Measurements from ENCODE around the gene ID3. TPM values are rescaled to one million over a fixed set of nuclear protein-coding genes. Genes with fewer than 3 reads are reported as not detected.
"Not testable (repeated sequence)": the region's sequence is repeated elsewhere in the genome, so short reads cannot be mapped to it uniquely, and the experiment has no call there.

The ID3 gene
- total RNA-seq, 1 donor from 2014 or later = 23.5 TPM

DNA sequence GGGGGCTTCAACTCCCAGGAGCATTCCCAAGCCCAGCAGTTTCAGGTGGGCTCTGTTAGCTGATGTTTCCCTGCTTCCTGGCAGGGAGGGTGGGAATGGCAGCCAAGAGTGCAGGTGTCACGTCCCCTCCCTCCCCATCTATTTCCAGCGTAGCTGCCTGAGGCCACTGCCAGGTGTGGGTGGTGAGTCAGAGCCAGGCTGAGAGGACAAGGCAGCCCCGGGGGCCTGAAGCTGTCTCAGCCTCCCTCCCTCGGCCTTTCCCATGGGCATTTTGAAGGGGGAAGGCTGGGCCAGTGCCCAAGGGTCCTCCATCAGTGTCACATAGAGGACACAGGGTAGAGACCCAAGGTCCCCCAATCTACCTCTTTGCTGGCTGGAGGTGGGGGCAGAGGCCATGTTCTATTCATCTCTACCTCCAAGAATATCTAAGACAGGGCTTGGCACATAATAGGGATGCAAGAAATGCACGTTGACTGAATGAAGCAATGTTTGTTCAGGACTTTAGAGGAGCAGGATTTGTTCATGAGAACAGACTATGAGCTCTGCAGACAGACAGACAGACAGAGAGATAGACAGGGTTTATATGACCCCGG lies 34.4 kb upstream of the ID3 start:
- H3K9me3 Mint-ChIP-seq = peaks cover 5% of the 10 kb centered on the region
- intact Hi-C loops (cut with micrococcal nuclease) = no loop called here
- H3K36me3 Mint-ChIP-seq (ENCODE audit: low read depth) = no peaks in the 10 kb centered on the region
- no peak overlapping the region for H3K4me3 Mint-ChIP-seq
- peak overlapping the region; percentile 61 for H3K27ac Mint-ChIP-seq
- no peak for DNase-seq
- H3K4me1 Mint-ChIP-seq = peaks cover 66% of the 10 kb centered on the region
- H3K27me3 Mint-ChIP-seq = no peaks in the 10 kb centered on the region

GRCh38 chr1:23593042-23593521 lies 33.8 kb upstream of the ID3 start:
- no peak overlapping the region for H3K4me3 Mint-ChIP-seq
- peaks cover 5% of the 10 kb centered on the region for H3K9me3 Mint-ChIP-seq
- intact Hi-C loops (cut with micrococcal nuclease) = no loop called here
- H3K27me3 Mint-ChIP-seq = no peaks in the 10 kb centered on the region
- DNase-seq = no peak
- H3K27ac Mint-ChIP-seq = peak overlapping the region; percentile 90
- H3K4me1 Mint-ChIP-seq = peaks cover 69% of the 10 kb centered on the region
- no peaks in the 10 kb centered on the region for H3K36me3 Mint-ChIP-seq (ENCODE audit: low read depth)

DNA sequence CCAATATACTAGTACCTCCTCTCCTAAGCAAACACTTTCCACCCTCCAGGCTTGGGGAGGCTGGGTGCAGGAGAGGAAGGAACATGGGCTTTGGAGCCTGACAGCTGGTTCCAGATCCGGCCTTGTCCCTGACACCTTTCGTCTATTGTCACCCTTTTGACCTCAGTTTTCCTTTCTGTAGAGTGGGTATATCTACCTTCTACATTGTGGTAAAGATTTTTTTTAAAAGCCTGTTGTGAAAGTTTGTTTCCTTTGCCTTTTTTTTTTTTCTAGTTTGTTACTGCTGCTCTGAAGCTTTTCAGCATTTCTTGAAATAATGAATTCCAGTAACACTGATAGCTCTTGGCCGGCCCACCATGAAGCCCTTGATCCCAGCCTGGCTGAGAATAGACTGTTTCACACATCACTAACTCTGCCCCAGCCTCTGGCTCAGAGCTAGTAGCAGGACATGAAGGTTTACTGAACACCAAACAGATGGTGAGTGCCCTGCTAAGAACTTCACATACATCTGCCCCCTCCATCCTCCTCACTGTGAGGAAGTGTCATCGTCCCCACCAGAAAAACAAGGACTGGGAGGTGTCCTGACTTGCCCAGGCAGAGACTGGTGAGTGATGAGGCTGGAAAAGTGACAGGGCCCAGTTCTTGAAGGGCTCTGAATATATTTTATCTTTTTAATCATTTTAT lies 33.0 kb upstream of the ID3 start:
- DNase-seq = peak; percentile 65
- Mint-ChIP-seq H3K27me3 (no peaks in the 10 kb centered on the region), H3K9me3 (peaks cover 5% of the 10 kb centered on the region), H3K36me3 (ENCODE audit: low read depth) (no peaks in the 10 kb centered on the region), H3K4me1 (peaks cover 63% of the 10 kb centered on the region), H3K27ac (peak overlapping the region; percentile 90), H3K4me3 (peak overlapping the region; percentile 72)
- intact Hi-C loops (cut with micrococcal nuclease) = no loop called here

DNA sequence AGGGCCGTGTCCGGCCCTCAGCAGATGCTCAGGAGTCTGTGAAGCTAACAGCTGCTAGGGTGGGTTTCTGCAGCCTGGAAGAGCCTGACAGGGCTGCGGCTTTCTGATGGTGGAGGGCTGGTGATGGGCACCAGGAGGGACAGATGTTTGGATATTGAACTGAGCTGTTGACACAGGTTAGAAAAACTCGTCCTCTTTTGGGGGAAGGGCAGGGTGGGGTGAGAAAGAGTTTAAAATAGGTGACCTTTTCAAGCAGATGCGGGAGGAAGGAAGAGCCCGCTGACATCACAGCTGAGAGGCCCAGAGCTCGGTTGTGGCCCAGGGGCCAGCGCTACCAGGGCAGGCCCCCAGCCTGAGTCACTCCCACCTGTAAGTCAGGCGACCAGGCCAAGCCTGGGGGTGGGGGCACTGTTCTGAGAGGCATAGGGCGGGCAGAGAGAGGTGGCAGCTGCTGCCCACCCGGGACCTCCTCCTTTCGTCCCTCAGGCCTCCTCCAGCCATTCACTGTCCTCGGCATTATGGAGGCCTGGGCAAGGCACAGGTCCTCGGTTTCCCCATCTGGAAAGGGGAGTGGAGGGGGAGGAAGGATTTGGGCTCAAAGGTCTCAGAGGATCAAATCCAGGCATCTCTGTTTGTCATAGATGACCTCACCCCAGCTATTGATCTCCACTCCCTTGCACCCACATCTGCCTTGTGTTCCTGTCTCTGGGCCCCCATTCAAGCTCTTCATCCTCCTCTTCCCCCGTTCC lies 32.3 kb upstream of the ID3 start:
- DNase-seq = peak; percentile 74
- Mint-ChIP-seq H3K27ac (peak overlapping the region; percentile 90), H3K4me1 (peaks cover 58% of the 10 kb centered on the region), H3K27me3 (no peaks in the 10 kb centered on the region), H3K36me3 (ENCODE audit: low read depth) (no peaks in the 10 kb centered on the region), H3K9me3 (peaks cover 3% of the 10 kb centered on the region), H3K4me3 (peak overlapping the region; percentile 72)
- intact Hi-C loops (cut with micrococcal nuclease) = loop anchor here (2.0 kb wide), 2 partner anchors 27 to 31 kb away; no protein-coding TSS in a partner anchor

DNA sequence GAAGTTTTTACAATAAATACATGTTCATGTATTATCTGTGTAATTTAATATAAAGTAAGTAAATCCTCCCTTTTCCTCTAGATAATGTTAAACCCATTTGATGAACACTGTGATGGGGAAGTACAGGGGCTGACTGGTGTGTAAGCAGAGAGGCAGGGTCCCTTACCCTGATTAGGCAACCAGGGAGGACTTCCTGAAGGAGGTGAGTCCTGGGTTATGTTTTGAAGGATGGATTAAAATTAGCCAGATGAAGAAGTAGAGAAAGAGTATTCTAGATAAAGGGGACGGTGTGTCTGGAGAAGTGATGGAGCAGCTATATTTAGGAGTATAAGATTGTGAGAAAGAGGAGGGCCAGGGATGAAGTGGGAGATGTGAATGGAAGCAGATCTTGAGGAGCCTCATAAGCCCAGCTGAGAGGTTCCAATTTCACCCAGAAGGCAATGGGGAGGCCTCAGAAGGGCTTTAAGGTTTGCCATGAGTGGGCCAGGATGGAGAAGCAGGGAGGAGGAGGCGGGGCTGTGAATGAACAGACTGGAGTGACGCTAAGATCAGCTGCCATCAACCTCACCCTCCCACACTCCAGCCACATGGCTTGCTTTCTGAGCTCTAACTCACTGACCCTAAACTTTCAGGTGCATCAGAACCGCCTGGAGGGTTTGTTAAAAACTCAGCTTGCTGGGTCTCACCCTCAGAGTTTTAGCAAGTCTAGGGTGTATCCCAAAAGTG lies 30.9 kb upstream of the ID3 start:
- Mint-ChIP-seq H3K4me3 (peak overlapping the region; percentile 69), H3K36me3 (ENCODE audit: low read depth) (no peaks in the 10 kb centered on the region), H3K4me1 (peaks cover 58% of the 10 kb centered on the region), H3K27me3 (no peaks in the 10 kb centered on the region), H3K9me3 (no peaks in the 10 kb centered on the region), H3K27ac (peak overlapping the region; percentile 90)
- no peak for DNase-seq
- intact Hi-C loops (cut with micrococcal nuclease) = loop anchor here (2.0 kb wide), 2 partner anchors 29 kb away; no protein-coding TSS in a partner anchor

DNA sequence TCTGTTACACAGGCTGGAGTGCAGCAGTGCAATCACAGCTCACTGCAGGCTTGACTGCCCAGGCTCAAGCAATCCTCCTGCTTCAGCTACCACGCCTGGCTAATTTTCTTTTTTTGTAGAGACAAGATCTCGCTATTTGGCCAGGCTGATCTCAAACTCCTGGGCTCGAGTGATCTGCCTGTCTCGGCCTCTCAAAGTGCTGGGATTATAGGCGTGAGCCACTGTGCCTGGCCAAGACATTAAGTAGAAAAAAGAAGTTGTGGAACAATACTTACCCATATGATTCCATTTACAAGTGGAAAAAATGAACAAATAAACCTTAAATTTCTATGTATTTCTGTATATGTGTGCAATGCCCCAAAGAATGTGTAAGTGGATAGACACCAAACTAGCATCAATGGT lies 30.3 kb upstream of the ID3 start:
- Mint-ChIP-seq H3K27me3 (no peaks in the 10 kb centered on the region), H3K4me3 (no peak overlapping the region), H3K4me1 (peaks cover 52% of the 10 kb centered on the region), H3K36me3 (ENCODE audit: low read depth) (no peaks in the 10 kb centered on the region), H3K9me3 (no peaks in the 10 kb centered on the region), H3K27ac (peak overlapping the region; percentile 90)
- DNase-seq = no peak
- intact Hi-C loops (cut with micrococcal nuclease) = no loop called here

DNA sequence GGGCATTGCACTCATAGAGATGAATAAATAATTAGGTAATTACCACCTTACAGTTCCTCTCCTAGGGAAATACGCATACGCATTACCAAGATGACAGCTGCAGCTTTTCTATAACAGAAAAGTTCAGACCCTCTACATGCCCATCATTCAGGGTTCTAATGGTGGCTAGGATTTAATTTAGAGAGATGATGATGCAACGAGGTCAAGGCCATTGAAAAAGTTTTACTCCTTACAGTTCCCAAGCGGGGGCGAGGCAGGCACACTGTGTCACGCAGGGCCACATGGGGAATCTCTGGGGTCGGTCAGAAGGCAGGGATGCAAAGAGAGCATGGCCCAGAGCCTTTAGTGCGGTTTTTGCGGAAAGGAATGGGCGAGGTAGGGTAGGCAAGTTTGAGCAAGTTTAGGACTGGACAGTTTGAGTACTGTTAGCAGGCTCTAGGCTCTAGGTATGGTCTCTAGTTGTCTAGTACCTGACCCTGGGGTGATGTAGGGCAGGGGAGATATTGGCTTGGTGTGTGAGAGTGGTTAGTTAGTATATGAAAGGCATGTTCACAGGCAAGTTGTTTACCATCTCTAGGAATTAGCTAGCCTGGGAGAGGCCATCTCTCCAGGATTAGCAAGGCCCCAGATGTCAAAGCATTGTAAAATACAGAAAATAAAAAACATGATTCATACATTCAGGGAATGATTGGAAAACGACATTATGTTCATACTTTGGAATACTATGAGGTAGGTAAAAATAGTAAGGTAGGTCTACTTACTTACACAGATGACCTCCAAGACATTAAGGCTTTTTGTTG lies 29.6 kb upstream of the ID3 start:
- Mint-ChIP-seq H3K27me3 (no peaks in the 10 kb centered on the region), H3K4me3 (no peak overlapping the region), H3K27ac (no peak overlapping the region), H3K36me3 (ENCODE audit: low read depth) (no peaks in the 10 kb centered on the region), H3K4me1 (peaks cover 50% of the 10 kb centered on the region), H3K9me3 (no peaks in the 10 kb centered on the region)
- no peak for DNase-seq
- intact Hi-C loops (cut with micrococcal nuclease) = no loop called here

DNA sequence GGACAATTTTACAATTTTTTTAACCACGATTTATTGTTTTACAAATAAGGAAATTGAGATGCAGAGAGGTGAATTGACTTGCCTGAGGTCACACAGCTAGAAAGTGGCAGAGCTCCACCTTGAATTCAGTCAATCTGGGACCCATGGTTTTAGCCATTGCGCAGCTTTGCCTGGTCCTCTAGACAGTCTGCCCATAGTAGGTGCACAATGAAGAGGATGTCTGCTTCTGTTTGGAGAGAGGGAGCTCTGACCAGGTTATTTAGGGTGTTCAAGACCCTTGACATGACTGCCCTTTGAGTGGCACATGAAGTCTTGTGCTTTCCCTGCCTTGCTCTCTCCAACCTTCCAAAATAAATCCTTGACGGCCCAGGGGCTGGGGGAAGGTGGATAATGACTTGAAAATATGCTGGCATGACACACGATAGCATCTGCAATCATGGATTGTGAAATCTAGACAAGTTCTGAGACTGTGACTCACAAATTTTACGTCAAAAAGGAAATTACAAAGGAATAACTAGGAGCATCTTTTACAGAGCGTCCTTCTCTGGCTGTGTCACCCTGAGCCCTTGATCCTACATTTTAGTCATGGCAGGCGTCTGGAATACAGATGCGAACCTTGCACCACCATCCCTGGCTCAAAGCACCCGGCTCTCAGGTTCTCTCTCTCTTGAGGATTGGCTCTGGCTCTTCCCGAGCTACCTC lies 26.2 kb upstream of the ID3 start:
- Mint-ChIP-seq H3K27ac (no peak overlapping the region), H3K27me3 (no peaks in the 10 kb centered on the region), H3K9me3 (no peaks in the 10 kb centered on the region), H3K36me3 (ENCODE audit: low read depth) (no peaks in the 10 kb centered on the region), H3K4me1 (peaks cover 22% of the 10 kb centered on the region), H3K4me3 (no peak overlapping the region)
- intact Hi-C loops (cut with micrococcal nuclease) = no loop called here
- no peak for DNase-seq

DNA sequence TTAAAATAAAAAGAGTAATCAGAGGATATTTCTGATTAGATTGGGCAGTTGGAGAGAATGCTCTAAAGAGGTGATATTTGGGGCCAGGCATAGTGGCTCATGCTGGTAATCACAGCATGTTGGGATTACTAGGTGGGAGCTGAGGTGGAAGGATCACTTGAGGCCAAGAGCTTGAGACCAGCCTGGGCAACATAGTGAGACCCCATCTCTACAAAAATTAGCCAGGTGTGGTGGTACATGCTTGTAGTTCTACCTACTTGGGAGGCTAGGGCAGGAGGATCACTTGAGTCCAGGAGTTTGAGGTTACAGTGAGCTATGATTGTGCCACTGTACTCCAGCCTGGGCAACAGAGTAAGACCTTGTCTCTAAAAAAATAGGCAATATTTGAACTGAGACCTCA lies 24.4 kb upstream of the ID3 start:
- intact Hi-C loops (cut with micrococcal nuclease); H3K4me3 Mint-ChIP-seq; H3K36me3 Mint-ChIP-seq (ENCODE audit: low read depth); DNase-seq; H3K27ac Mint-ChIP-seq; H3K27me3 Mint-ChIP-seq; H3K9me3 Mint-ChIP-seq: not testable (repeated sequence)
- H3K4me1 Mint-ChIP-seq = peaks cover 13% of the 10 kb centered on the region

- Mint-ChIP-seq H3K36me3 (ENCODE audit: low read depth) (no peaks in the 10 kb centered on the region), H3K4me3 (no peak overlapping the region), H3K27me3 (no peaks in the 10 kb centered on the region), H3K27ac (no peak overlapping the region), H3K9me3 (no peaks in the 10 kb centered on the region), H3K4me1 (peaks cover 16% of the 10 kb centered on the region)
- DNase-seq = no peak
- intact Hi-C loops (cut with micrococcal nuclease) = no loop called here
Observed at GRCh38 chr1:23582820-23583219, 23.5 kb upstream of the ID3 start.

DNA sequence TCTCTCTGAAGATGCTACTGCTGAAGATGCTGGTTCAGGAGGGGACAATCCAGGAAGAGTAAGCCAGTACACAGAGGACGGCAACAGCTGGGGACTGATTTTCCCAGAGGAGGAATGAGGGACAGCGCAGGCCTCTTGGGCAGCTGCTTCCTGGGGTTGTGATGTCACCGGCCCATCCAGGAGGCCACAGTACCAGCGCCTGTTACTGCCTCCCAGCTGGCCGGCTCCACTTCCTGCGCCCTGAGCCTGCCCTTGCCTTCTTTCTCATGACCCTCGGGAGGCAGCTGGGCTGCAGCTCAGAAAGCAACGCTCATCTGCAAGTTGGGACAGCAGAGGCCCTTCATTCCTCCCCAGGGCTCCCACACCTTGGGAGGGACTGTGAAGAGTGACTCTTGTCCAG lies 21.9 kb upstream of the ID3 start:
- Mint-ChIP-seq H3K4me3 (no peak overlapping the region), H3K27me3 (no peaks in the 10 kb centered on the region), H3K4me1 (peaks cover 23% of the 10 kb centered on the region), H3K36me3 (ENCODE audit: low read depth) (no peaks in the 10 kb centered on the region), H3K9me3 (no peaks in the 10 kb centered on the region), H3K27ac (peak overlapping the region; percentile 37)
- intact Hi-C loops (cut with micrococcal nuclease) = no loop called here
- DNase-seq = no peak

GRCh38 chr1:23578997-23579363 lies 19.7 kb upstream of the ID3 start:
- peak; percentile 55 for DNase-seq
- peak overlapping the region; percentile 47 for H3K27ac Mint-ChIP-seq
- H3K4me3 Mint-ChIP-seq = peak overlapping the region; percentile 28
- peaks cover 23% of the 10 kb centered on the region for H3K4me1 Mint-ChIP-seq
- no peaks in the 10 kb centered on the region for H3K9me3 Mint-ChIP-seq
- intact Hi-C loops (cut with micrococcal nuclease) = loop anchor here (5.0 kb wide), 1 partner anchor 38 kb away; no protein-coding TSS in a partner anchor
- no peaks in the 10 kb centered on the region for H3K27me3 Mint-ChIP-seq
- H3K36me3 Mint-ChIP-seq (ENCODE audit: low read depth) = peaks cover 2% of the 10 kb centered on the region
